IMR-90 (cell line): ENCODE measurements around the gene PTPN3.

ENCODE experiments used
- POLR2A ChIP-seq: IDR thresholded peaks from 2 replicates; pipeline ENCODE4 v1.6.1; 2012; ENCODE audit warnings: mild to moderate bottlenecking, low read depth, low read length
- RAD21 ChIP-seq: IDR thresholded peaks from 2 replicates; pipeline ENCODE4 v1.6.1; 2012; ENCODE audit warnings: low read length, improper control_type of control experiment

- TF ChIP-seq POLR2A: no peak
- TF ChIP-seq RAD21: no peak
Observed at GRCh38 chr9:109349421-109349846, 148.7 kb downstream of the PTPN3 start.
